Measurements from ENCODE around the gene ACSF2.

The ACSF2 gene

GRCh38 chr17:50501054-50501453 lies 75.0 kb downstream of the ACSF2 start:
- no peak for DNase-seq (ENCODE audit: low read depth)
- H3K4me3 ChIP-seq (replicated peaks; ENCODE audit: low read depth, low read length): no peak overlapping the region
- TF ChIP-seq, protein P1, sequence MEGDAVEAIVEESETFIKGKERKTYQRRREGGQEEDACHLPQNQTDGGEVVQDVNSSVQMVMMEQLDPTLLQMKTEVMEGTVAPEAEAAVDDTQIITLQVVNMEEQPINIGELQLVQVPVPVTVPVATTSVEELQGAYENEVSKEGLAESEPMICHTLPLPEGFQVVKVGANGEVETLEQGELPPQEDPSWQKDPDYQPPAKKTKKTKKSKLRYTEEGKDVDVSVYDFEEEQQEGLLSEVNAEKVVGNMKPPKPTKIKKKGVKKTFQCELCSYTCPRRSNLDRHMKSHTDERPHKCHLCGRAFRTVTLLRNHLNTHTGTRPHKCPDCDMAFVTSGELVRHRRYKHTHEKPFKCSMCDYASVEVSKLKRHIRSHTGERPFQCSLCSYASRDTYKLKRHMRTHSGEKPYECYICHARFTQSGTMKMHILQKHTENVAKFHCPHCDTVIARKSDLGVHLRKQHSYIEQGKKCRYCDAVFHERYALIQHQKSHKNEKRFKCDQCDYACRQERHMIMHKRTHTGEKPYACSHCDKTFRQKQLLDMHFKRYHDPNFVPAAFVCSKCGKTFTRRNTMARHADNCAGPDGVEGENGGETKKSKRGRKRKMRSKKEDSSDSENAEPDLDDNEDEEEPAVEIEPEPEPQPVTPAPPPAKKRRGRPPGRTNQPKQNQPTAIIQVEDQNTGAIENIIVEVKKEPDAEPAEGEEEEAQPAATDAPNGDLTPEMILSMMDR (IDR thresholded peaks at IDR 0.05; ENCODE audit: low read length, missing control alignments): peak; percentile 55

- H3K4me3 ChIP-seq (replicated peaks; ENCODE audit: low read depth, low read length): no peak overlapping the region
- TF ChIP-seq, protein P1 (IDR thresholded peaks at IDR 0.05; ENCODE audit: low read length, missing control alignments): no peak
- no peak for DNase-seq (ENCODE audit: low read depth)
Observed at GRCh38 chr17:50502301-50502990, 76.4 kb downstream of the ACSF2 start.

GRCh38 chr17:50505591-50506130 lies 79.6 kb downstream of the ACSF2 start:
- no peak for DNase-seq (ENCODE audit: low read depth)
- H3K4me3 ChIP-seq (replicated peaks; ENCODE audit: low read depth, low read length): no peak overlapping the region
- TF ChIP-seq, protein P1 (IDR thresholded peaks at IDR 0.05; ENCODE audit: low read length, missing control alignments): no peak

DNA sequence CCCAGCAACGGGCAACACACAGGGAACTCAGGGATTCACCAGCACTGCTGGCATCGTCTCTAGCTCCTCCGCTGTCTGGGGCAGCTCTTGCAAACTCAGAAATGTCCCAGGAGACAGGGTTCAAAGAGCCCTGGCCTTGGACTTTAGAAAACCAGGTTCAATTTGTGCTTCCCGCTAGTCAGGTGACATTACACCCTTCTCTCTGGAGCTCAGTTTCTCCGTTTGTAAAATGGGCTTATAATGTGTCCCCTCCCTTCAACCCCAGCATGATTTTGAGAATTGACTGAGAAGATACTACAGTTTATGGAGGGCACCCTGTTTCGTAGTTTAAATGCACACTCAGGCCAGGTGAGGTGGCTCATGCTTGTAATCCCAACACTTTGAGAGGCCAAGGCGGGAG lies 80.3 kb downstream of the ACSF2 start:
- DNase-seq (ENCODE audit: low read depth): no peak
- TF ChIP-seq, protein P1 (IDR thresholded peaks at IDR 0.05; ENCODE audit: low read length, missing control alignments): no peak
- H3K4me3 ChIP-seq (replicated peaks; ENCODE audit: low read depth, low read length): no peak overlapping the region

- H3K4me3 ChIP-seq (replicated peaks; ENCODE audit: low read depth, low read length): peak within 1 kb of the TSS; percentile 54
- peak; percentile 72 for DNase-seq (ENCODE audit: low read depth)
- TF ChIP-seq, protein P1 (IDR thresholded peaks at IDR 0.05; ENCODE audit: low read length, missing control alignments): no peak
Observed at GRCh38 chr17:50507871-50508572, 82.0 kb downstream of the ACSF2 start, which contains the start of gene MYCBPAP. Gene MYCBPAP, plus strand, starts transcription at chr17:50508439. Its CDS starts 236 bp downstream, at chr17:50508675.

DNA sequence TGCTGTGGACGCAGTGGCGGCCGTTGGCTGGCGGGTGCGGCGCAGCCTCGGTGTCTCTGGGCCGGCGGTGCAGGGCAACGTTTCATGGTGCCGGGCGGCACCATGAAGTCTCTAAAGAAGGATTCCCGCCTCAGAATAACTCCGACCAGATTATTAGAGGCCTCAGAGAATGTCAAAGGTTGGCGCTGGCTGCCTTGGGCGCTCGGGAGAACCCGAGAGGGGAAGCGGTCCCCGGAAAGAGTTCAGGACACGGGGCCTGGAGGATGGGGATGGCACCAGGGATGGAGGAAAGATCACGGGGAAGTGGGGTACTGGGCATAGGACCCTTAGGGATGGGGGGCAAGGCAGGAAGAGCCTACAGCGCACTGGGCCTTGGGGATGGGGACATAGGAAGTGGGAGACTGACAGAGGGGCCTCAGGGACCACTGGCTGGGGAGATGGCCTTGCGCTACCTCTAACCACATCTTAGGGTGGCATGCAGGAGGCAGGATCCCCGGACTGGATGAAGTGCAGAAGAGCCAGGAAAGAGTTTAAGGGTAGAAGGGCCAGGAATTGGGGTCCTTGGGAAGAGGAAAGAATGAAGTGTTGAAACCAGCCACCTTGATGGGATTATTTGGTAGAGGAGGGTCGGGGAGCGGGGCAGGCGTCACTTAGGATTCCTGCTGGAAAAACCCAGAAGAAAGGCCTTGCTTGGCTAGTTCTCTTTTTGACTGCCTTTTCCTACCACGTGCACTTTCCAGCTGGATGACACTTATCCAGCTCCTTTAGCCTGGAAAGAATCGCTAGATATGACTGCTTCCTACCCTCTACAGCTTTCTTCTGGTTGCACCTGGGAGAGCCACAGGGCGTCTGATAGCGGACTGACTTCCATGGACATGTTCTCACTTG lies 82.8 kb downstream of the ACSF2 start:
- H3K4me3 ChIP-seq (replicated peaks; ENCODE audit: low read depth, low read length): peak overlapping the region; percentile 54
- TF ChIP-seq, protein P1 (IDR thresholded peaks at IDR 0.05; ENCODE audit: low read length, missing control alignments): no peak
- no peak for DNase-seq (ENCODE audit: low read depth)

Measured in fibroblast of pulmonary artery (primary cell).